Epithelial cell of esophagus (primary cell): Measurements from ENCODE around the gene PREB.

ENCODE experiments used
- DNase-seq: peaks from one replicate; pipeline ENCODE4 v3.0.0; 2010; ENCODE audit warnings: low read depth
- H3K4me3 ChIP-seq: 2 replicates; pipeline ENCODE4 v1.5.1; 2011; ENCODE audit warnings: mild to moderate bottlenecking, low read length, control low read depth
- TF ChIP-seq, protein P1 (sequence below): IDR thresholded peaks from 2 replicates; pipeline ENCODE4 v1.5.1; 2011; ENCODE audit warnings: low read depth, mild to moderate bottlenecking, low read length, control low read depth, inconsistent platforms; ENCODE audit not compliant: insufficient read depth; ENCODE audit errors: missing control alignments

PREB gene

GRCh38 chr2:27089111-27089954 lies 45.1 kb downstream of the PREB start:
- no peak overlapping the region for H3K4me3 ChIP-seq
- no peak for DNase-seq
- TF ChIP-seq, protein P1, sequence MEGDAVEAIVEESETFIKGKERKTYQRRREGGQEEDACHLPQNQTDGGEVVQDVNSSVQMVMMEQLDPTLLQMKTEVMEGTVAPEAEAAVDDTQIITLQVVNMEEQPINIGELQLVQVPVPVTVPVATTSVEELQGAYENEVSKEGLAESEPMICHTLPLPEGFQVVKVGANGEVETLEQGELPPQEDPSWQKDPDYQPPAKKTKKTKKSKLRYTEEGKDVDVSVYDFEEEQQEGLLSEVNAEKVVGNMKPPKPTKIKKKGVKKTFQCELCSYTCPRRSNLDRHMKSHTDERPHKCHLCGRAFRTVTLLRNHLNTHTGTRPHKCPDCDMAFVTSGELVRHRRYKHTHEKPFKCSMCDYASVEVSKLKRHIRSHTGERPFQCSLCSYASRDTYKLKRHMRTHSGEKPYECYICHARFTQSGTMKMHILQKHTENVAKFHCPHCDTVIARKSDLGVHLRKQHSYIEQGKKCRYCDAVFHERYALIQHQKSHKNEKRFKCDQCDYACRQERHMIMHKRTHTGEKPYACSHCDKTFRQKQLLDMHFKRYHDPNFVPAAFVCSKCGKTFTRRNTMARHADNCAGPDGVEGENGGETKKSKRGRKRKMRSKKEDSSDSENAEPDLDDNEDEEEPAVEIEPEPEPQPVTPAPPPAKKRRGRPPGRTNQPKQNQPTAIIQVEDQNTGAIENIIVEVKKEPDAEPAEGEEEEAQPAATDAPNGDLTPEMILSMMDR: no peak

DNA sequence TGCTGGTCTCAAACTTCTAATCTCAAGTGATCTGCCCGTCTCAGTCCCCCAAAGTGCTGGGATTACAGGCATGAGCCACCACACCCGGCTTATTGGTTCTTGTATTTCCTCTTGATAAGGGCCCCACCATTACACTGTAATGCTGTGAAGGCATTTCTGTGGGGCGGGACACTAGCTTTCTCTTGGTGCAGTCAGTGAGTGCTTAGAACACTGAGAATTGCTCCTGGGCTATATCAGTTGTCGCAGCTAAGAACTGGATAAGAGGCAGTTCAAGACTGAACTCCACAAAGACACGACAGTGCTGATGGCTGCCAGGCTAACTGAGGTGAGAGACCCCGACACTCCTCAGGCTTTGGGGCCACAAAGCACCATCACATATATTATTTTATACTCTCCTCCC lies 45.8 kb downstream of the PREB start:
- TF ChIP-seq, protein P1: no peak
- DNase-seq: no peak
- H3K4me3 ChIP-seq: no peak overlapping the region

GRCh38 chr2:27087823-27088410 lies 46.5 kb downstream of the PREB start:
- TF ChIP-seq, protein P1: no peak
- no peak for DNase-seq
- H3K4me3 ChIP-seq: no peak overlapping the region

GRCh38 chr2:27086724-27087593 lies 47.5 kb downstream of the PREB start, which contains the start of gene KHK:
Gene KHK (plus strand): TSS chr2:27086772. CDS start chr2:27087260, 488 bp downstream.
- peak within 1 kb of the TSS; percentile 60 for H3K4me3 ChIP-seq
- TF ChIP-seq, protein P1: no peak
- DNase-seq: peak; percentile 39

- DNase-seq: peak; percentile 93
- TF ChIP-seq, protein P1: peak; percentile 49
- peak overlapping the region; percentile 57 for H3K4me3 ChIP-seq
These were observed 48.2 kb downstream of the PREB start for GRCh38 chr2:27086090-27086723.

GRCh38 chr2:27085673-27086089 lies 48.8 kb downstream of the PREB start:
- DNase-seq: peak; percentile 55

More at GRCh38 chr2:27085673-27086089, 48.8 kb downstream of the PREB start:
- peak overlapping the region; percentile 57 for H3K4me3 ChIP-seq
- TF ChIP-seq, protein P1: no peak
